ENCODE measurements around the gene FHIP1B. TPM values are rescaled to one million over a fixed set of nuclear protein-coding genes. Genes with fewer than 3 reads are reported as not detected.

FHIP1B gene
- polyA plus RNA-seq, 1 experiment = 18.9 TPM

DNA sequence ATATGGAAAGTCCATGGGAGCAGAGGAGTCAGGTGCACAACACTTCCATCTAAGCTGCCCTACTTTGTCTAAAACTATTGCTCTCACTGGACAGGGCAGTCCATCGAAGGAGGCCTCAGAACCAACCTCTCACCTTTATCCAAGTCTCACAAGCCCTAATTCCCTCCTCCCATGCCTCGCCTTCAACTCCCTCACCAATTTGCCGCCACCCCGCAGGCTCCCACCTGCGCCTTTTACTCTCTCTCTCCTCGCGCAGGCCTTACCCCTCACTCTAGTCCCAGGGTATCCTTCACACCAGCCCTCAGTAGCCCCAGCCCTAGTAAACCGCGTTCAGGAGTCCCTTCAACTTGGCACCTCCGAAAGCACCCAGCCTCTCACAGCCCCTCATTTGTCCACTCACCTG, 451 bp downstream of the FHIP1B start:
- CTCF ChIA-PET = interaction anchor here (1.1 to 7.2 kb wide), 5 partner anchors 9 to 521 kb away, joined by 3 to 61 read pairs (median 6); no protein-coding TSS in a partner anchor
- no peak for DNase-seq (ENCODE audit: low read depth, low spot score)
- POLR2A ChIA-PET = interaction anchor here (1.0 kb wide), 1 partner anchor 86 kb away, joined by 6 read pairs; the partner anchor contains the start of gene CAVIN3

GRCh38 chr11:6232899-6233298, 1.5 kb downstream of the FHIP1B start:
- TF ChIP-seq, protein P1, sequence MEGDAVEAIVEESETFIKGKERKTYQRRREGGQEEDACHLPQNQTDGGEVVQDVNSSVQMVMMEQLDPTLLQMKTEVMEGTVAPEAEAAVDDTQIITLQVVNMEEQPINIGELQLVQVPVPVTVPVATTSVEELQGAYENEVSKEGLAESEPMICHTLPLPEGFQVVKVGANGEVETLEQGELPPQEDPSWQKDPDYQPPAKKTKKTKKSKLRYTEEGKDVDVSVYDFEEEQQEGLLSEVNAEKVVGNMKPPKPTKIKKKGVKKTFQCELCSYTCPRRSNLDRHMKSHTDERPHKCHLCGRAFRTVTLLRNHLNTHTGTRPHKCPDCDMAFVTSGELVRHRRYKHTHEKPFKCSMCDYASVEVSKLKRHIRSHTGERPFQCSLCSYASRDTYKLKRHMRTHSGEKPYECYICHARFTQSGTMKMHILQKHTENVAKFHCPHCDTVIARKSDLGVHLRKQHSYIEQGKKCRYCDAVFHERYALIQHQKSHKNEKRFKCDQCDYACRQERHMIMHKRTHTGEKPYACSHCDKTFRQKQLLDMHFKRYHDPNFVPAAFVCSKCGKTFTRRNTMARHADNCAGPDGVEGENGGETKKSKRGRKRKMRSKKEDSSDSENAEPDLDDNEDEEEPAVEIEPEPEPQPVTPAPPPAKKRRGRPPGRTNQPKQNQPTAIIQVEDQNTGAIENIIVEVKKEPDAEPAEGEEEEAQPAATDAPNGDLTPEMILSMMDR (IDR thresholded peaks at IDR 0.05; ENCODE audit: low read depth, low read length) = no peak
- H3K27ac ChIP-seq (ENCODE audit: low read depth, low read length) = no peak overlapping the region
- no peak for DNase-seq (ENCODE audit: low read depth, low spot score)
- ChIA-PET POLR2A (no interaction called here), CTCF (interaction anchor here (1.4 to 7.2 kb wide), 3 partner anchors 13 to 122 kb away, joined by 3 to 61 read pairs (median 10); no protein-coding TSS in a partner anchor)
- no peak overlapping the region for H3K4me3 ChIP-seq (ENCODE audit: low read depth, low read length)
- H3K9me3 ChIP-seq (ENCODE audit: control insufficient read depth, insufficient read depth, low read length) = no peaks in the 10 kb centered on the region
- peaks cover under 1% of the 10 kb centered on the region for H3K27me3 ChIP-seq (ENCODE audit: control insufficient read depth, insufficient read depth, low read length)

More for the DNA sequence above, 451 bp downstream of the FHIP1B start:
- H3K4me3 ChIP-seq (ENCODE audit: low read depth, low read length) = peak overlapping the region; percentile 99
- H3K27ac ChIP-seq (ENCODE audit: low read depth, low read length) = peak overlapping the region; percentile 47
- peaks cover 3% of the 10 kb centered on the region for H3K27me3 ChIP-seq (ENCODE audit: control insufficient read depth, insufficient read depth, low read length)
- TF ChIP-seq, protein P1 (IDR thresholded peaks at IDR 0.05; ENCODE audit: low read depth, low read length) = no peak
- no peaks in the 10 kb centered on the region for H3K9me3 ChIP-seq (ENCODE audit: control insufficient read depth, insufficient read depth, low read length)

DNA sequence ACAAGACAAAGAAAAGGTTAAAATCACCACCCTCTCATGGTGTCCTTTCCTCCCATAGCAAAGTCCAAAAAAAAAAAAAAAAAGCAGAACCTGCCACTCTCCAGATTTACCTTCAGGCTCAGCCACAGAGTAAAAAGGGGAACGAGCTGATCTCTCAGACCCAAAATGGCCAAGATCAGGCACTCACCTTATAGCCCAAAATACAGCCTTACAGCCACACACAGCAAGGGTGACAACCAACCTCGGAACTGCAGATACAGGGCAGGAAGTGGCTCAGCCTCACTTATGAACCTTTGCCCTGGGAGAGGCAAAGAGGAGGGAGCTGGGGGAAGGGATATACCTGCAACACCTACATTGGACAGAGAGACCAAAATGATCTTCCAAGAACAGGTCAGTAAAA, 4.5 kb downstream of the FHIP1B start:
- DNase-seq (ENCODE audit: low read depth, low spot score) = no peak
- no peak overlapping the region for H3K4me3 ChIP-seq (ENCODE audit: low read depth, low read length)
- CTCF ChIA-PET = interaction anchor here (0.8 to 1.4 kb wide), 4 partner anchors 20 to 149 kb away, joined by 4 to 7 read pairs (median 5); no protein-coding TSS in a partner anchor
- POLR2A ChIA-PET = no interaction called here
- no peak overlapping the region for H3K27ac ChIP-seq (ENCODE audit: low read depth, low read length)
- no peaks in the 10 kb centered on the region for H3K27me3 ChIP-seq (ENCODE audit: control insufficient read depth, insufficient read depth, low read length)
- TF ChIP-seq, protein P1 (IDR thresholded peaks at IDR 0.05; ENCODE audit: low read depth, low read length) = no peak
- H3K9me3 ChIP-seq (ENCODE audit: control insufficient read depth, insufficient read depth, low read length) = no peaks in the 10 kb centered on the region

DNA sequence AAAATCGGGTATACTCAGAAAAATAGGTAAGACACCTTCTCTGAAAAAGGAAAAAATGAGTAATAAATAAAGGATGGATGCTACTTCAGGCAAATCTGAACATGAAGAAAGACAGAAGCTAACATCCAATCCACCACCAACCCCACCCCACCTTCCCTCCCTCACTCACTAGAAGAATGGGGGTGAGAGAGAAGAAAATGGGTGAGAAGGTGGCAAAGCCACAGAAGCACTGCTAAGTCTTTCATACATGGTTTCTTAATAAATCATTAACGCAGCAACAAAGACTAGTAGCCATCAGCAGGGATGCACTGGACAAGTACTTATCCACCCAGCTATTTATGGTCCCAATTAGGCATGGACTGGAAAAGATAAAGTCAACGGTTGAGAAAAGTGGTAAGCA, 5.9 kb downstream of the FHIP1B start:
- TF ChIP-seq, protein P1 (IDR thresholded peaks at IDR 0.05; ENCODE audit: low read depth, low read length) = no peak

DNA sequence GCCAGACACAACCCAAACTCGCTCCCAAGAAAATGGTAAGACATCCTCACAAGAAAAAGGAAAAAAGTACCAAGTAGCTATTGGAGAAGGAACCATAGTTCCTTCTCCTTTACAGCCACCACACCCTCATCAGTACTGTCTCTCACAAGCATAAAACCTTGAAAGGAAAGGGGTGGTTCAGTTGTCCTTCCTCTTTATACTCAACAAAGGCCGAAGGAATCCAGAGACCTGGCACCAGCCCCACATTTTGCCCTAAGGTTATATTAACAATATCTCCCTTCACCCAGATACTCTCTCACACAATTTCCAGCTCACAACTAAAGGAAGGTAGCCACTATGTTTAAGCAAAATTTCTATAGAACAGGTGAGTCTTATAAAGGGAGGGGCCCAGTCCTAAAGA, 8.5 kb downstream of the FHIP1B start:
- Histone ChIP-seq H3K27me3 (ENCODE audit: control insufficient read depth, insufficient read depth, low read length) (no peaks in the 10 kb centered on the region), H3K9me3 (ENCODE audit: control insufficient read depth, insufficient read depth, low read length) (no peaks in the 10 kb centered on the region), H3K4me3 (ENCODE audit: low read depth, low read length) (no peak overlapping the region), H3K27ac (ENCODE audit: low read depth, low read length) (no peak overlapping the region)
- TF ChIP-seq, protein P1 (IDR thresholded peaks at IDR 0.05; ENCODE audit: low read depth, low read length) = no peak
- no peak for DNase-seq (ENCODE audit: low read depth, low spot score)
- CTCF ChIA-PET = interaction anchor here (1.2 to 2.1 kb wide), 3 partner anchors 8 to 153 kb away, joined by 3 to 7 read pairs (median 4); partner anchors contain the start of gene FHIP1B
- POLR2A ChIA-PET = no interaction called here

More for the DNA sequence above, 5.9 kb downstream of the FHIP1B start:
- H3K9me3 ChIP-seq (ENCODE audit: control insufficient read depth, insufficient read depth, low read length) = no peaks in the 10 kb centered on the region
- H3K27ac ChIP-seq (ENCODE audit: low read depth, low read length) = no peak overlapping the region
- no peaks in the 10 kb centered on the region for H3K27me3 ChIP-seq (ENCODE audit: control insufficient read depth, insufficient read depth, low read length)
- no peak overlapping the region for H3K4me3 ChIP-seq (ENCODE audit: low read depth, low read length)
- ChIA-PET CTCF (interaction anchor here (1.4 to 2.1 kb wide), 2 partner anchors 22 to 134 kb away, joined by 6 to 11 read pairs; no protein-coding TSS in a partner anchor), POLR2A (no interaction called here)
- no peak for DNase-seq (ENCODE audit: low read depth, low spot score)
